ENCODE measurements around the gene RASA3.
"Not testable (repeated sequence)": the region's sequence is repeated elsewhere in the genome, so short reads cannot be mapped to it uniquely, and the experiment has no call there.

RASA3 gene

GRCh38 chr13:114129649-114130062, 2.8 kb downstream of the RASA3 start:
- H3K4me1 ChIP-seq (ENCODE audit: insufficient read depth, low read length) = peaks cover 29% of the 10 kb centered on the region

GRCh38 chr13:114128624-114129522, 3.5 kb downstream of the RASA3 start:
- Histone ChIP-seq H3K9ac (ENCODE audit: low read depth, low read length) (no peak overlapping the region), H3K9me3 (ENCODE audit: control insufficient read depth, insufficient read depth, low read length) (no peaks in the 10 kb centered on the region), H3K4me1 (ENCODE audit: insufficient read depth, low read length) (peaks cover 29% of the 10 kb centered on the region), H3K36me3 (ENCODE audit: insufficient read depth, low read length) (no peaks in the 10 kb centered on the region)

More at GRCh38 chr13:114129649-114130062, 2.8 kb downstream of the RASA3 start:
- Histone ChIP-seq H3K9ac (ENCODE audit: low read depth, low read length) (no peak overlapping the region), H3K9me3 (ENCODE audit: control insufficient read depth, insufficient read depth, low read length) (no peaks in the 10 kb centered on the region), H3K36me3 (ENCODE audit: insufficient read depth, low read length) (no peaks in the 10 kb centered on the region)

- Histone ChIP-seq H3K9me3 (ENCODE audit: control insufficient read depth, insufficient read depth, low read length) (no peaks in the 10 kb centered on the region), H3K4me1 (ENCODE audit: insufficient read depth, low read length) (peaks cover 29% of the 10 kb centered on the region), H3K9ac (ENCODE audit: low read depth, low read length) (no peak overlapping the region), H3K36me3 (ENCODE audit: insufficient read depth, low read length) (no peaks in the 10 kb centered on the region)
Observed at GRCh38 chr13:114128348-114128623, 4.1 kb downstream of the RASA3 start.

- Histone ChIP-seq H3K4me1 (ENCODE audit: insufficient read depth, low read length) (peaks cover 29% of the 10 kb centered on the region), H3K9me3 (ENCODE audit: control insufficient read depth, insufficient read depth, low read length) (no peaks in the 10 kb centered on the region), H3K36me3 (ENCODE audit: insufficient read depth, low read length) (no peaks in the 10 kb centered on the region), H3K9ac (ENCODE audit: low read depth, low read length) (no peak overlapping the region)
Observed at GRCh38 chr13:114127473-114128347, 4.7 kb downstream of the RASA3 start.

- H3K4me1 ChIP-seq (ENCODE audit: insufficient read depth, low read length) = peaks cover 32% of the 10 kb centered on the region
- no peaks in the 10 kb centered on the region for H3K36me3 ChIP-seq (ENCODE audit: insufficient read depth, low read length)
- H3K9me3 ChIP-seq (ENCODE audit: control insufficient read depth, insufficient read depth, low read length) = no peaks in the 10 kb centered on the region
- no peak overlapping the region for H3K9ac ChIP-seq (ENCODE audit: low read depth, low read length)
Observed at GRCh38 chr13:114126789-114127472, 5.5 kb downstream of the RASA3 start.

GRCh38 chr13:114126086-114126485, 6.3 kb downstream of the RASA3 start:
- not testable (repeated sequence) for H3K9me3 ChIP-seq (ENCODE audit: control insufficient read depth, insufficient read depth, low read length); H3K36me3 ChIP-seq (ENCODE audit: insufficient read depth, low read length); H3K9ac ChIP-seq (ENCODE audit: low read depth, low read length)
- peaks cover 37% of the 10 kb centered on the region for H3K4me1 ChIP-seq (ENCODE audit: insufficient read depth, low read length)

- no peaks in the 10 kb centered on the region for H3K36me3 ChIP-seq (ENCODE audit: insufficient read depth, low read length)
- H3K9me3 ChIP-seq (ENCODE audit: control insufficient read depth, insufficient read depth, low read length) = no peaks in the 10 kb centered on the region
- peaks cover 39% of the 10 kb centered on the region for H3K4me1 ChIP-seq (ENCODE audit: insufficient read depth, low read length)
- H3K9ac ChIP-seq (ENCODE audit: low read depth, low read length) = no peak overlapping the region
Observed at GRCh38 chr13:114125589-114125988, 6.8 kb downstream of the RASA3 start.

- Histone ChIP-seq H3K4me1 (ENCODE audit: insufficient read depth, low read length) (peaks cover 34% of the 10 kb centered on the region), H3K9me3 (ENCODE audit: control insufficient read depth, insufficient read depth, low read length) (no peaks in the 10 kb centered on the region), H3K36me3 (ENCODE audit: insufficient read depth, low read length) (no peaks in the 10 kb centered on the region), H3K9ac (ENCODE audit: low read depth, low read length) (no peak overlapping the region)
Observed at GRCh38 chr13:114124921-114125320, 7.5 kb downstream of the RASA3 start.

GRCh38 chr13:114124431-114124830, 8.0 kb downstream of the RASA3 start:
- Histone ChIP-seq H3K36me3 (ENCODE audit: insufficient read depth, low read length) (no peaks in the 10 kb centered on the region), H3K4me1 (ENCODE audit: insufficient read depth, low read length) (peaks cover 30% of the 10 kb centered on the region), H3K9ac (ENCODE audit: low read depth, low read length) (no peak overlapping the region), H3K9me3 (ENCODE audit: control insufficient read depth, insufficient read depth, low read length) (no peaks in the 10 kb centered on the region)

- peaks cover 24% of the 10 kb centered on the region for H3K4me1 ChIP-seq (ENCODE audit: insufficient read depth, low read length)
- H3K36me3 ChIP-seq (ENCODE audit: insufficient read depth, low read length) = no peaks in the 10 kb centered on the region
- no peak overlapping the region for H3K9ac ChIP-seq (ENCODE audit: low read depth, low read length)
- no peaks in the 10 kb centered on the region for H3K9me3 ChIP-seq (ENCODE audit: control insufficient read depth, insufficient read depth, low read length)
Observed at GRCh38 chr13:114123876-114124275, 8.5 kb downstream of the RASA3 start.

GRCh38 chr13:114123448-114123847, 9.0 kb downstream of the RASA3 start:
- H3K36me3 ChIP-seq (ENCODE audit: insufficient read depth, low read length) = no peaks in the 10 kb centered on the region
- H3K9me3 ChIP-seq (ENCODE audit: control insufficient read depth, insufficient read depth, low read length) = no peaks in the 10 kb centered on the region
- no peak overlapping the region for H3K9ac ChIP-seq (ENCODE audit: low read depth, low read length)
- H3K4me1 ChIP-seq (ENCODE audit: insufficient read depth, low read length) = peaks cover 23% of the 10 kb centered on the region

GRCh38 chr13:114122591-114123211, 9.7 kb downstream of the RASA3 start:
- no peak overlapping the region for H3K9ac ChIP-seq (ENCODE audit: low read depth, low read length)
- peaks cover 24% of the 10 kb centered on the region for H3K4me1 ChIP-seq (ENCODE audit: insufficient read depth, low read length)
- no peaks in the 10 kb centered on the region for H3K36me3 ChIP-seq (ENCODE audit: insufficient read depth, low read length)
- H3K9me3 ChIP-seq (ENCODE audit: control insufficient read depth, insufficient read depth, low read length) = no peaks in the 10 kb centered on the region

- Histone ChIP-seq H3K36me3 (ENCODE audit: insufficient read depth, low read length) (no peaks in the 10 kb centered on the region), H3K9me3 (ENCODE audit: control insufficient read depth, insufficient read depth, low read length) (no peaks in the 10 kb centered on the region), H3K9ac (ENCODE audit: low read depth, low read length) (no peak overlapping the region), H3K4me1 (ENCODE audit: insufficient read depth, low read length) (peaks cover 22% of the 10 kb centered on the region)
Observed at GRCh38 chr13:114122127-114122511, 10.3 kb downstream of the RASA3 start.

- no peak overlapping the region for H3K9ac ChIP-seq (ENCODE audit: low read depth, low read length)
- H3K4me1 ChIP-seq (ENCODE audit: insufficient read depth, low read length) = peaks cover 22% of the 10 kb centered on the region
- no peaks in the 10 kb centered on the region for H3K36me3 ChIP-seq (ENCODE audit: insufficient read depth, low read length)
- no peaks in the 10 kb centered on the region for H3K9me3 ChIP-seq (ENCODE audit: control insufficient read depth, insufficient read depth, low read length)
Observed at GRCh38 chr13:114121496-114122126, 10.8 kb downstream of the RASA3 start.
